H1 (cell line): ENCODE data around the gene CACNA2D3. TPM values are rescaled to one million over a fixed set of nuclear protein-coding genes. Genes with fewer than 3 reads are reported as not detected.

Experiments
- CTCF ChIA-PET: fragments of 300-600 bp; sonication (Branson Sonifier 250); formaldehyde crosslinking; loops from one replicate; lab custom pipeline; 2021; ENCODE audit not compliant: partially characterized antibody; lab: Charles Lee
- POLR2A ChIA-PET: fragments of 300-600 bp; sonication (Branson Sonifier 250); formaldehyde crosslinking; loops from one replicate; lab custom pipeline; 2021; ENCODE audit warnings: inconsistent platforms; ENCODE audit not compliant: partially characterized antibody; lab: Charles Lee
- DNase-seq, 2 experiments: peaks; one replicate each; pipeline versions ENCODE4 v3.0.0 to v3.0.0-alpha.2; 2010 to 2022; ENCODE audit warnings: low spot score in 2 of 2, low read depth in 1 of 2, mixed read lengths in 1 of 2
- FAIRE-seq: peaks from 2 replicates; lab custom pipeline; 2011; peaks lifted over from hg19 to GRCh38; lab: Jason Lieb, UNC
- H2AFZ ChIP-seq: 2 replicates; pipeline ENCODE4 v1.8.1; 2012; ENCODE audit warnings: low read length, inconsistent platforms
- H2AK5ac ChIP-seq: 2 replicates; pipeline ENCODE4 v1.6.1; 2013; ENCODE audit warnings: low read depth, low read length
- H2BK120ac ChIP-seq: replicated peaks from 2 replicates; pipeline ENCODE3; 2013; ENCODE audit warnings: low read depth, low read length, inconsistent platforms
- H2BK12ac ChIP-seq: 2 replicates; pipeline ENCODE4 v1.6.1; 2013; ENCODE audit warnings: low read depth, low read length
- H2BK15ac ChIP-seq: 2 replicates; pipeline ENCODE4 v1.6.1; 2013; ENCODE audit warnings: low read length
- H2BK20ac ChIP-seq: 2 replicates; pipeline ENCODE4 v1.6.1; 2013; ENCODE audit warnings: low read length
- H2BK5ac ChIP-seq: 2 replicates; pipeline ENCODE4 v1.6.1; 2013; ENCODE audit warnings: low read depth, low read length
- H3K14ac ChIP-seq: 2 replicates; pipeline ENCODE4 v1.6.1; 2013; ENCODE audit warnings: inconsistent platforms; ENCODE audit not compliant: insufficient read length
- H3K18ac ChIP-seq: 2 replicates; pipeline ENCODE4 v1.6.1; 2013; ENCODE audit warnings: low read length; ENCODE audit errors: extremely low read depth
- H3K23ac ChIP-seq: 2 replicates; pipeline ENCODE4 v1.6.1; 2013; ENCODE audit warnings: inconsistent platforms; ENCODE audit not compliant: insufficient read length
- H3K23me2 ChIP-seq: 2 replicates; pipeline ENCODE4 v1.6.1; 2013; ENCODE audit warnings: low read depth, low read length
- H3K27ac ChIP-seq: 2 replicates; pipeline ENCODE4 v1.6.1; 2011; ENCODE audit warnings: low read depth, low read length, inconsistent platforms
- H3K27me3 ChIP-seq, 4 experiments: replicated peaks in 1 of 4; 1 replicate in 1 of 4; 2 replicates in 3 of 4; pipeline versions ENCODE4 v1.6.1 to v1.8.1; 2011 to 2013; ENCODE audit warnings: low read length in 3 of 4, mild to moderate bottlenecking in 3 of 4, inconsistent platforms in 2 of 4, mixed read lengths in 2 of 4, moderate library complexity in 1 of 4; ENCODE audit not compliant: control insufficient read depth in 3 of 4, insufficient read depth in 3 of 4; ENCODE audit errors: extremely low read depth in 1 of 4
- H3K36me3 ChIP-seq, 4 experiments: 2 replicates each; pipeline versions ENCODE4 v1.6.1 to v1.8.1; 2011 to 2013; ENCODE audit warnings: mild to moderate bottlenecking in 4 of 4, low read length in 3 of 4, moderate library complexity in 2 of 4, control low read depth in 1 of 4, inconsistent platforms in 1 of 4; ENCODE audit not compliant: insufficient read depth in 4 of 4, control insufficient read depth in 2 of 4
- H3K4ac ChIP-seq: replicated peaks from 2 replicates; pipeline ENCODE3; 2013; ENCODE audit warnings: low read length, low read depth, mixed read lengths, inconsistent platforms; ENCODE audit not compliant: insufficient read length
- H3K4me1 ChIP-seq, 4 experiments: replicated peaks in 1 of 4; 1 replicate in 1 of 4; 2 replicates in 3 of 4; pipeline versions ENCODE4 v1.6.1 to v1.8.1; 2011 to 2013; ENCODE audit warnings: low read length in 3 of 4, inconsistent platforms in 2 of 4, mixed read lengths in 1 of 4; ENCODE audit not compliant: insufficient read depth in 4 of 4, control insufficient read depth in 3 of 4
- H3K4me2 ChIP-seq, 2 experiments: 2 replicates each; pipeline versions ENCODE4 v1.6.1 to v1.8.1; 2011 to 2013; ENCODE audit warnings: low read depth in 2 of 2, low read length in 2 of 2, control low read depth in 1 of 2, inconsistent platforms in 1 of 2, mild to moderate bottlenecking in 1 of 2; ENCODE audit not compliant: insufficient read depth in 1 of 2
- H3K4me3 ChIP-seq, 4 experiments: fragments of 200-600, 300-600 bp in 1 of 4; sonication (generic), shearing (Covaris generic), sonication (Bioruptor Twin) in 1 of 4; 2 replicates each; pipeline versions ENCODE4 v1.5.1 to v1.8.1; 2011 to 2016; ENCODE audit warnings: low read length in 4 of 4, low read depth in 3 of 4, control low read depth in 2 of 4, inconsistent platforms in 2 of 4, mild to moderate bottlenecking in 2 of 4, mixed read lengths in 1 of 4, moderate library complexity in 1 of 4; ENCODE audit not compliant: insufficient read depth in 2 of 4; ENCODE audit errors: extremely low read depth in 1 of 4
- H3K56ac ChIP-seq: replicated peaks from 2 replicates; pipeline ENCODE3; 2013; ENCODE audit warnings: low read depth, mild to moderate bottlenecking, mixed read lengths, low read length, inconsistent platforms; ENCODE audit not compliant: insufficient read length
- H3K79me1 ChIP-seq: 2 replicates; pipeline ENCODE4 v1.6.1; 2013; ENCODE audit warnings: low read depth, low read length, control low read depth
- H3K79me2 ChIP-seq, 2 experiments: 2 replicates each; pipeline versions ENCODE4 v1.6.1 to v1.8.1; 2012 to 2013; ENCODE audit warnings: low read length in 2 of 2, mild to moderate bottlenecking in 2 of 2, inconsistent platforms in 1 of 2; ENCODE audit not compliant: insufficient read depth in 2 of 2, control insufficient read depth in 1 of 2
- H3K9ac ChIP-seq, 4 experiments: replicated peaks in 1 of 4; 1 replicate in 1 of 4; 2 replicates in 3 of 4; pipeline versions ENCODE4 v1.6.1 to v1.8.1; 2011 to 2013; ENCODE audit warnings: low read depth in 3 of 4, low read length in 3 of 4, control low read depth in 2 of 4, mild to moderate bottlenecking in 2 of 4, moderate library complexity in 2 of 4, inconsistent platforms in 1 of 4; ENCODE audit errors: extremely low read depth in 1 of 4
- H3K9me3 ChIP-seq, 2 experiments: 2 replicates each; pipeline versions ENCODE4 v1.6.1 to v1.8.1; 2012 to 2013; ENCODE audit warnings: mild to moderate bottlenecking in 2 of 2, moderate library complexity in 2 of 2, control low read depth in 1 of 2, inconsistent platforms in 1 of 2, low read depth in 1 of 2, low read length in 1 of 2, mixed read lengths in 1 of 2; ENCODE audit not compliant: insufficient read depth in 2 of 2
- H4K20me1 ChIP-seq, 2 experiments: replicated peaks in 1 of 2; 2 replicates each; pipeline versions ENCODE3 to v1.8.1; 2011 to 2013; ENCODE audit warnings: inconsistent platforms in 2 of 2, low read length in 2 of 2, mild to moderate bottlenecking in 1 of 2; ENCODE audit not compliant: insufficient read depth in 2 of 2, control insufficient read depth in 1 of 2
- H4K5ac ChIP-seq: 2 replicates; pipeline ENCODE4 v1.6.1; 2013; ENCODE audit warnings: low read length, low read depth, mixed read lengths, inconsistent platforms; ENCODE audit not compliant: insufficient read length
- H4K8ac ChIP-seq: 2 replicates; pipeline ENCODE4 v1.8.0; 2013; ENCODE audit warnings: mild to moderate bottlenecking, moderate library complexity, low read length, inconsistent platforms; ENCODE audit not compliant: insufficient read depth; ENCODE audit errors: extremely low read depth
- H4K91ac ChIP-seq: replicated peaks from 2 replicates; pipeline ENCODE3; 2013; ENCODE audit warnings: low read length, mixed read lengths, inconsistent platforms; ENCODE audit not compliant: insufficient read length
- MAFK ChIP-seq: IDR thresholded peaks from 2 replicates; pipeline ENCODE4 v1.6.1; 2012; ENCODE audit warnings: low read depth, mild to moderate bottlenecking, improper control_type of control experiment, low read length
- RFX5 ChIP-seq: IDR thresholded peaks from 2 replicates; pipeline ENCODE4 v1.6.1; 2011; ENCODE audit warnings: low read depth, low read length, improper control_type of control experiment, borderline replicate concordance
- WGBS, 2 experiments: shearing (Covaris generic) in 1 of 2; methylation state at CpG; one replicate each; pipeline versions ENCODE4 v1.1.6 to v1.1.7; 2013 to 2015; ENCODE audit warnings: low lambda C conversion rate in 2 of 2, mixed read lengths in 2 of 2, inconsistent platforms in 1 of 2, low coverage in 1 of 2, missing lambda C conversion rate in 1 of 2; ENCODE audit not compliant: insufficient replicate concordance in 2 of 2, insufficient coverage in 1 of 2, insufficient read length in 1 of 2; ENCODE audit errors: extremely low coverage in 1 of 2, missing lambda C conversion rate in 1 of 2; 5-methylcytosine and 5-hydroxymethylcytosine counted together
- polyA plus RNA-seq, 7 experiments: library from polyadenylated mRNA; depleted of rRNA in 3 of 7; stranded (reverse) in 5 of 7; unstranded in 2 of 7; fragments of >200 nt in 5 of 7; fragments of 200-250 nt in 2 of 7; gene quantifications; 1 replicate in 5 of 7; 2 replicates in 1 of 7; 4 replicates in 1 of 7; pipeline versions ENCODE4 v1.2.1 to v1.2.3, GENCODE V29; 2011 to 2013; ENCODE audit warnings: missing spikeins in 2 of 7, mixed read lengths in 2 of 7
- total RNA-seq: library from RNA; stranded (reverse); fragmentation: NEBNext Ultra II Directional; extraction: Animal tissue kit (Norgen Biotek cat#: 25700); gene quantifications from 2 replicates; pipeline ENCODE4 v1.2.1, GENCODE V29; 2021

CACNA2D3 gene
- total and polyA plus RNA-seq, 2 of the 8 experiments (the other 6 are each of a cell fraction or from before 2014, with no cell fraction given): 1.5 to 1.8 TPM

GRCh38 chr3:54654776-54655175 is 532.4 kb downstream of the CACNA2D3 start:
- H3K18ac ChIP-seq: no peak overlapping the region
- H3K79me1 ChIP-seq: no peaks in the 10 kb centered on the region
- no peaks in the 10 kb centered on the region; a peak in 1 of 4 replicates for H3K9me3 ChIP-seq
- H3K4me2 ChIP-seq: no peak overlapping the region
- no peak overlapping the region for H4K5ac ChIP-seq
- H3K79me2 ChIP-seq: no peaks in the 10 kb centered on the region
- peak overlapping the region; percentile 85; the same call in 1 of the 2 replicates for H2BK12ac ChIP-seq
- no peak overlapping the region for H3K4ac ChIP-seq
- no peak overlapping the region for H3K14ac ChIP-seq
- no peak for DNase-seq
- no peaks in the 10 kb centered on the region for H3K27me3 ChIP-seq
- no peaks in the 10 kb centered on the region; a peak in 1 of 8 replicates for H3K36me3 ChIP-seq
- H3K27ac ChIP-seq: no peak overlapping the region
- H3K23me2 ChIP-seq: no peaks in the 10 kb centered on the region
- 0 out of 2 replicates have a peak, but pooled peaks have one; percentile 28 for TF ChIP-seq MAFK
- TF ChIP-seq RFX5: no peak
- TF ChIP-seq, all 59 proteins: peak for 1
- H3K4me1 ChIP-seq: peaks cover 0 to 6% (median 1%) of the 10 kb centered on the region in 4 experiments; a peak in 3 of 7 replicates
- no peak overlapping the region for H2BK5ac ChIP-seq
- no peak overlapping the region for H2AK5ac ChIP-seq
- WGBS, 2 experiments: 69% methylated on average over 4 of the region's 4 CpGs; no CpG with 5 or more reads in 1 of the 2 experiments
- no peak overlapping the region for H4K8ac ChIP-seq
- no peaks in the 10 kb centered on the region for H4K20me1 ChIP-seq
- H2BK15ac ChIP-seq: peak overlapping the region; percentile 96
- no peak overlapping the region for H3K56ac ChIP-seq
- FAIRE-seq: no peak
- no peak overlapping the region for H2BK120ac ChIP-seq
- H2AFZ ChIP-seq: no peak overlapping the region
- no peak overlapping the region for H3K9ac ChIP-seq
- no peak overlapping the region for H3K4me3 ChIP-seq
- CTCF ChIA-PET: interaction anchor here (0.6 to 0.7 kb wide), 2 partner anchors 56 to 115 kb away, joined by 3 read pairs; no protein-coding TSS in a partner anchor
- POLR2A ChIA-PET: interaction anchor here (0.8 to 2.5 kb wide), 6 partner anchors 11 to 24 kb away, joined by 3 to 14 read pairs (median 4); no protein-coding TSS in a partner anchor
- no peak overlapping the region for H4K91ac ChIP-seq
- no peak overlapping the region for H3K23ac ChIP-seq
- H2BK20ac ChIP-seq: peak overlapping the region; percentile 82; the same call in 1 of the 2 replicates
